Effector memory CD8-positive, alpha-beta T cell (primary cell): Measurements from ENCODE around the gene PGM2.

ENCODE experiments used
- ATAC-seq: fragments of 150-1000 bp; cut with Tn5 transposase; replicated peaks from 2 replicates; pipeline ENCODE4 v1.10.0; 2021; ENCODE audit warnings: mild to moderate bottlenecking, moderate library complexity
- DNase-seq, 3 experiments: peaks; one replicate each; pipeline ENCODE4 v3.0.0; 2021
- H3K27ac Mint-ChIP-seq, 2 donors: one replicate each; pipeline ENCODE4 v1.8.0; 2022; ENCODE audit warnings: mild to moderate bottlenecking in 2 of 2, mixed read lengths in 2 of 2, moderate library complexity in 2 of 2
- H3K27me3 Mint-ChIP-seq, 2 donors: one replicate each; pipeline ENCODE4 v1.8.0; 2022; ENCODE audit warnings: mixed read lengths in 2 of 2
- H3K36me3 Mint-ChIP-seq: one replicate; pipeline ENCODE4 v1.8.0; 2022; ENCODE audit warnings: mild to moderate bottlenecking, moderate library complexity, mixed read lengths; ENCODE audit not compliant: insufficient read depth
- H3K4me1 Mint-ChIP-seq, 2 donors: one replicate each; pipeline ENCODE4 v1.8.0; 2022; ENCODE audit warnings: low read depth in 2 of 2, mixed read lengths in 2 of 2
- H3K4me3 Mint-ChIP-seq, 2 donors: one replicate each; pipeline ENCODE4 v1.8.0; 2022; ENCODE audit warnings: mild to moderate bottlenecking in 2 of 2, mixed read lengths in 2 of 2, moderate library complexity in 2 of 2
- H3K9me3 Mint-ChIP-seq, 2 donors: one replicate each; pipeline ENCODE4 v1.8.0; 2022; ENCODE audit warnings: mixed read lengths in 2 of 2

The PGM2 gene

DNA sequence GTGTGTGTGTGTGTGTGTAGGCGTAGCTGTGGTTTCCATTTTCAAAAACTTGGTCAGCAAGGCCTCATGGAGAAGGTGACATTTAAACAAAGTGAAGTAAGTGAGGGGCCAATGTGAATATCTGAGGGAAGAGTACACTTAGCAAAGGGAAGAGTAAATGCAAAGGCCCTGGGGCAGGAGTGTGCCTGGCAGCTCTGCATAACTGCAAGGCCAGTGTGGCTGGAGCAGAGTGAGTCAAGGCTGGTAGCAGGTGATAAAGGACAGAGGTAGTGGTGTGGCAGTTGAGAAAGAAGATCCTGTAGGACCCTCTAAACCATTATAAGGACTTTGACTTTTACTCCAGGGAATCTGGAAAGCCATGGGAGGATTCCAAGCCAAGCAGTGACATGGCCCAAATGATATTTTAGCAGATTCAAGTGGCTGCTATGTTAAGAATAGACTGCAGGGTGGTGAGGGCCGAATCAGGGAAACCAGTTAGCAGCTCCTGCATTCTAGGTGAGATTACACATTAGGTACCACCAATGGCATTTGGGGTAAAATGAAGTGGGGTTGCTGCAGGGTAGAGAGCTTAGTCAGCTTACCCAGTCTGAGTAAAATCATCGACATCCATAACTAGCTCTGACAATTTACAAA lies 58.5 kb downstream of the PGM2 start:
- Mint-ChIP-seq H3K27ac (no peak overlapping the region), H3K4me3 (no peak overlapping the region), H3K9me3 (no peaks in the 10 kb centered on the region), H3K4me1 (no peaks in the 10 kb centered on the region), H3K27me3 (no peaks in the 10 kb centered on the region), H3K36me3 (no peaks in the 10 kb centered on the region)
- DNase-seq: no peak
- ATAC-seq: no peak

DNA sequence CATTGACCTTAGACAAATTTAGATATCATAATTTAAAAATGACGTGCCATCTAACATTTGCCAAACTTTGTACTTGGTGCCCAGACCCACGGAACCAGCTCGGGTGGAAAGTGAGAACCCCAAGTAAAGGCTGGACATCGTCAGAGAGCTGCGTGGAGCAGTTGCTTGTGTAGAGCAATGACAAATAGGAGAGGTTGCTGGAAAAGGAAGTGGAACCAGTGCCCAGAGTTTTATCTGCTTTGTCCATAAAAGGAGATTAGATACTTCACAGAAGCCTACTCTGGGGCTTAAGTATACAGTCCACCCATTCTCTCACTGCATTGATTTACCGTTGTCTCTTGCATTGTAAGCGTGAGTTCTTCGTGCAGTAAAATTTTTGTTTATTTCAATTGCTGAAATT lies 59.0 kb downstream of the PGM2 start:
- Mint-ChIP-seq H3K36me3 (no peaks in the 10 kb centered on the region), H3K27ac (no peak overlapping the region)
- no peak for ATAC-seq

DNA sequence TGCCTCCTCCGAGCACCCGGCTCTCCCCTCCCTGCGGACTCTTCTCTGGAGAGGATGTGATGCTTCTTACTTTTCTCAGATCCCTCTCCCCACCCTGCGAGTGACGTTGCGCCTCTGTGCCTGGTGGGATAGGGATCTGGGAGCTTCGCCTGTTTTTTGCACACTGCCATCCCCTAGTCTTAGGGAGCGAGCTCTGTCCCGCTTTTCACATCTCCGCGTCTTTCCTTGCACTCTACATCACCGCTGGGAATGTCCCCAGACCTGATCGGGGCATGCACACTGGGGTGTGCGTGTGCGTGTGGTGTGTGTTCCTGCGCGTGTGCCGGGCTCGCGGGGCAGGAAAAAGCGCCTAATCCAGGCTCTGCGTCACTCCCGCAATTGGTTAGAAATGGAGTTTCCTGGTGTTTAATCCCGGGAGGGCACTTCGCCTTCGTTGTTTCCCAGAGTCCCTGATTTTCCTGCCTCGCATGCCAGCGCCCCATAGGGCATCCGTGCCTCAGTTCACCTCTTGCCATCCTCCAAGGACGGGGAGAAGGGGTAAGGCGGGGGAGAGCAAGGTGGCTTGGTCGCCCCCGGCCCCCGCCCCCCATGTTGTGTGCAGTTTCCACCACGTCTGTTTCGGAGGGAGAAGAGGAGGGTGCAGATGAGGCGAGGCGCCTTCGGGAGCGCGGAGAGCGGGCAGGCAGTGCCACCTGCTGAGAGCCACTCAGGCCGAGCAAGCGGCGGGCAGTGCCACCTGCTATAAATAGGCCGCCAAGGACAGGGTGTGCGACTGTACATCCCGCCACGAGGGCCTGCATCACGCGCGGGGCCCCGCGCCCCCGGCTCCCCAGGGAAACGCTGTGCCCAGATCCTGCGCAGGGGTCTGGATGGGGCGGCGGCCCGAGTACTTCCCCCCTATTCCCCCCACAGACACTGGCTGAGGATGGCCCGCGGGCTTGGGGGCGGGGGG lies 63.6 kb downstream of the PGM2 start:
- H3K27ac Mint-ChIP-seq: no peak overlapping the region
- H3K27me3 Mint-ChIP-seq: no peaks in the 10 kb centered on the region

More for the DNA sequence above, 59.0 kb downstream of the PGM2 start:
- no peaks in the 10 kb centered on the region for H3K9me3 Mint-ChIP-seq
- no peak overlapping the region for H3K4me3 Mint-ChIP-seq
- no peak for DNase-seq
- peaks cover 0 to 2% of the 10 kb centered on the region in 2 donors for H3K4me1 Mint-ChIP-seq
- no peaks in the 10 kb centered on the region for H3K27me3 Mint-ChIP-seq

DNA sequence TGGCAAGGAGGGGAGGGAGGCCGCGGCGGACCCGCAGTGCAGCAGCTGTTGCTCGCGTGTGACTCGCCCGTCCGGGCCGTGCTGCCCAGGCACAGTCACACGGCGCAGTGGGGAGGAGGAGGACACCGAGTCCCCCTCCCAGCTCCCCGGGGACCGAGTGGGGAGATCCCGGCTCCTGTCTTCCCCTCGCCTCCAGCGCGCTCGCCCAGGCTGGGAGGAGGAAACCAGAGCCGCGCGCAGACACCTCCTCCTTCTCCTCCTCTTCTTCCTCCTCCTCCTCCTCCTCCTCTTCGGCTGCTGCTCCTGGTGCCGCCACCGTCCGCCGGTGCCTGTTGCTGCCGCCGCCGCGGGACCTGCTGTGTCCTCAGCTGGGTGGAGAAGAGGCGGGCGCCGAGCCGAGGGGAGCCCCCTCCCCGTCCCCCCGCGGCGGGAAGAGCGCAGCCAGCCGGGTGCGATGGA lies 64.3 kb downstream of the PGM2 start, which contains the start of gene TBC1D1:
Gene TBC1D1, plus strand, starts transcription at position 284 of the 459 bp plus-strand sequence. CDS start 11,012 bp downstream, outside the sequence.
- H3K27me3 Mint-ChIP-seq: no peaks in the 10 kb centered on the region
- no peaks in the 10 kb centered on the region for H3K9me3 Mint-ChIP-seq
- no peak for DNase-seq
- H3K36me3 Mint-ChIP-seq: peaks cover 10% of the 10 kb centered on the region
- peak within 1 kb of the TSS; percentile 82 to 89 for H3K4me3 Mint-ChIP-seq
- peaks cover 24 to 26% of the 10 kb centered on the region in 2 donors for H3K4me1 Mint-ChIP-seq
- ATAC-seq: peak; percentile 30
- peak within 1 kb of the TSS; percentile 83 to 94 for H3K27ac Mint-ChIP-seq

More for the DNA sequence above, 63.6 kb downstream of the PGM2 start:
- H3K36me3 Mint-ChIP-seq: peaks cover 6% of the 10 kb centered on the region
- H3K9me3 Mint-ChIP-seq: no peaks in the 10 kb centered on the region
- ATAC-seq: peak; percentile 9
- H3K4me1 Mint-ChIP-seq: peaks cover 18 to 19% of the 10 kb centered on the region in 2 donors
- no peak for DNase-seq
- peak overlapping the region; percentile 82 to 89 for H3K4me3 Mint-ChIP-seq

DNA sequence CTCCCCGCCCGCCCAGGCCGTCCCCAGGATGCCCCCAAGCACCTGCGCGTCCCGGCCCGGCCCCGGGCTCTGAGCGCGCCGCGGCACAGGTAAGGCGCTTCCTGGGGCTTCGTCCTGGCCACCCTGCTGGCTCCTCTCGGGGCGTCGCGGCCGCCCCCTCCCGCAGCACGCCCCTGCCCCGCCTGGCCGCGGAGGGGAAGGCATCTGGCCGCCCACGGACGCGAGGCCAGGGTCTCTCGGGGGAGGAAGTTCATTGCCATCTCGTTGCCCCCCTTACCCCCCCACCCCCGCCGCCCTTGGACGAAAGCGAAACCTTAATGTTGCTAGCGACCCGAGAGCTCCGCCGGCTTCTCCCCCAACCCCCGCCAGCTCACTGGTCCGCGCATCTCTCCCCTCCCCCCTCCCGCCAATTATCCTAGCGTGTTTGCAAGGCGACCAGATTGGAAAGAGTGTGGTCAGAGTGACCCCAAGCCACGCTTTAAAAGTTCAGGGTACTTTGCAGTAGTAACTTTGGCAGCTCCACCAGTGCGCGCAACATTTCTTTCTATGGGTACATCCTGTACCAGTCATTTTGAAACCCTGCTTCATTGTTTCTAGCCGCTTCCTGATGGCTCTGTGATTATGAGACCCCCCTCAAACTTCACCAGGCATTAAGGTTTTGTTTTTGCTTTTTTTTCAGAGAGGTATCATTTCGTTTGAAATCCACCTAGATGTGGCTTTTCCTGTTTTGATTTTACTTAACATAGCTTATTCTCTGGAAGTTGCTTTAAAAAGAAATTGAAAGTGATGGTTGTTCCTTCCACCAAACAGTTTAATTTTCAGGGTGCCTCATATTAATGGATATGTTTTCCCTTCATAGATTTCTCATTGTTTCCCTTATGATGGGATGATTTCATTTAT lies 65.0 kb downstream of the PGM2 start:
- no peaks in the 10 kb centered on the region for H3K27me3 Mint-ChIP-seq
- DNase-seq: peak; percentile 40 to 48 (median 48)
- H3K9me3 Mint-ChIP-seq: no peaks in the 10 kb centered on the region
- peak overlapping the region; percentile 82 to 89 for H3K4me3 Mint-ChIP-seq
- peaks cover 29 to 32% of the 10 kb centered on the region in 2 donors for H3K4me1 Mint-ChIP-seq
- peak; percentile 60 for ATAC-seq
- H3K36me3 Mint-ChIP-seq: peaks cover 10% of the 10 kb centered on the region
- peak overlapping the region; percentile 83 to 94 for H3K27ac Mint-ChIP-seq

DNA sequence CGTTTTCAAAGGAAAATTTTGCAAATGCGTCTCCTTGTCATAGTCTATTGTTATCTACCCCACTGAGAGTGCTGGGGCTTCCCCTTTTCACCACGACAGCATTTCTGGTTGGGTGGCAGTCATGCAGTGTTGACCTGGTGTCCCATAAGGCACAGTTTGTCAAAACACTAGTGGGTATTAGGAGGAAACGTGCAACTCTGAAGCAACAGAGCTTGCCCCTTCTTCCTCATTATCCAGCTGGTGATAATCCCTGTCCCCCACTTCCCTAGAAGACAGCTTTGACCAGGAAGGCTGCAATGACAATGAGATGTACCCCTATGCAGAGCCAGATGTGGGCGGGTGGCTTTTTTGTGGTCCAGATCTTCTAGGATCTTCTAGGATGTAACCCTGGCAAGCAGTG lies 66.2 kb downstream of the PGM2 start:
- Mint-ChIP-seq H3K27ac (peak overlapping the region; percentile 83 to 94), H3K36me3 (peaks cover 10% of the 10 kb centered on the region), H3K9me3 (no peaks in the 10 kb centered on the region), H3K27me3 (no peaks in the 10 kb centered on the region), H3K4me3 (peak overlapping the region; percentile 82 to 89), H3K4me1 (peaks cover 33 to 43% of the 10 kb centered on the region in 2 donors)
- peak; percentile 69 for ATAC-seq
- peak; percentile 32 to 39 (median 38) for DNase-seq

DNA sequence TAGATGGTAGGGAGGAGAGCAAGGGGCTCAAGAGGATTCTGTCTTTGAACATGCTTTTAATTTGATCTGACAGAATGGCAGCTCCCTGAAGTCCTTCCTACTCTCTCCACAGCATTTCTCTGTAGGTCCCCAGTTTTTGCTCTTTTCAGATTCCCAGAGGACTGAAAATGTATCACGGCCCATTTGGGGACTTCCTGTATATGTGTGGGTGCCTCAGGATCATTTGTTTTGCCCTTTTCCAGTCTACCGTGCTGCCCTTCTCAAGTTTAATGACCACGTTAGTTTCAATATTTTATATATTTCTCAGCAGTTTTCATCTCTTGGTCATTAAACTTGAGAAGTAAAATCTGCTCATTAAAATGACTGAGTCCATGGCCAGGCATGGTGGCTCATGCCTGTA lies 66.7 kb downstream of the PGM2 start:
- Mint-ChIP-seq H3K27me3 (no peaks in the 10 kb centered on the region), H3K4me3 (peak overlapping the region; percentile 82 to 89), H3K27ac (peak overlapping the region; percentile 83 to 94), H3K36me3 (peaks cover 10% of the 10 kb centered on the region), H3K4me1 (peaks cover 33 to 44% of the 10 kb centered on the region in 2 donors), H3K9me3 (no peaks in the 10 kb centered on the region)
- DNase-seq (no peak), ATAC-seq (no peak)

DNA sequence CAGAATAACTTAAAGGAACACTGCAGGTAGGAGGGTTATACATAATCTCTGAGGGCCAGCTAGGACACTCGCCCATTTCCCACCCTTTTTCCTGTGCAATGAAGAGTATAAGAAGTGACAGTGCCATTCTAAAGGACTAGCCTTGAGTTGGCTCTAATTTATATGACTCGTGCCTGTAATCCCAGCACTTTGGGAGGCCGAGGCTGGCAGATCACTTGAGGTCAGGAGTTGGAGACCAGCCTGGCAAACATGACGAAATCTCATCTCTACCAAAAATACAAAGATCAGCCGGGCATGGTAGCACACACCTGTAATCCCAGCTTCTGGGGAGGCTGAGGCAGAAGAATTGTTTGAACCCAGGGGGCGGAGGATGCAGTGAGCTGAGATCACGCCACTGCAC lies 68.8 kb downstream of the PGM2 start:
- H3K9me3 Mint-ChIP-seq: no peaks in the 10 kb centered on the region
- H3K4me3 Mint-ChIP-seq: no peak overlapping the region
- no peaks in the 10 kb centered on the region for H3K27me3 Mint-ChIP-seq
- ATAC-seq (no peak), DNase-seq (no peak)
- H3K36me3 Mint-ChIP-seq: peaks cover 10% of the 10 kb centered on the region
- peak overlapping the region in 1 of 2 donors; percentile 49 for H3K27ac Mint-ChIP-seq
- peaks cover 39 to 55% of the 10 kb centered on the region in 2 donors for H3K4me1 Mint-ChIP-seq

DNA sequence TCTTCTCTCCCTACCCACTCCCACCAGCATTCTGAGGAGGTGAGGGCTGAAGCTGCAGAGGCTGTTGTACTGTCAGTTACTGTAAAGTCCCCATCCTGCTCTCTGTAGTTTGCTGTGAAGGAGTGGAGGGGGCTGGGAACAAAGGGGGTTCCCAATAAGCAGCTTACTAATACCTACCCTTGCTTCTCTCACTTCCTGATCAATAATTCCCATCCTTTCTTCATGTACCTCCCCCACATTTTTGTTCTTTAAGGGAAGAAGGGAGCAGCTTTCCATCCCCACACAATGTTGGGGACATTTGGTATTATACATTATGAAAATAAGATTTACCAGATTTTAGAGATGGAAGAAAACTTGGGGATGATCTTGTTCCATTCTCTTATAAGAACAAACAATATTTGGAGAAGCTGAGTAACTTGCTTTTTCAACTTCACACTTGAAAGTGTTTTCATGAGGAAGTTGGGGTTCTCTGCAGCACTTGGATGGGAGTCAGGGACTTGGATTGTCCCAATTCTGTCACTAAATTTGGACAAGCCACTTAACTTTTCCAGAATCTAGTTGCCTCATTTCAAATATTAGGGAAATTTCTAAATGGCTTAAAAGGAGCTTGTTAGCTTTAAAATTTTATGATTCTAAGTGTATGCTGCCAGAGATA lies 69.8 kb downstream of the PGM2 start:
- Mint-ChIP-seq H3K36me3 (peaks cover 10% of the 10 kb centered on the region), H3K27ac (no peak overlapping the region), H3K9me3 (no peaks in the 10 kb centered on the region), H3K27me3 (no peaks in the 10 kb centered on the region), H3K4me1 (peaks cover 39 to 57% of the 10 kb centered on the region in 2 donors), H3K4me3 (no peak overlapping the region)
- ATAC-seq (no peak), DNase-seq (no peak)

DNA sequence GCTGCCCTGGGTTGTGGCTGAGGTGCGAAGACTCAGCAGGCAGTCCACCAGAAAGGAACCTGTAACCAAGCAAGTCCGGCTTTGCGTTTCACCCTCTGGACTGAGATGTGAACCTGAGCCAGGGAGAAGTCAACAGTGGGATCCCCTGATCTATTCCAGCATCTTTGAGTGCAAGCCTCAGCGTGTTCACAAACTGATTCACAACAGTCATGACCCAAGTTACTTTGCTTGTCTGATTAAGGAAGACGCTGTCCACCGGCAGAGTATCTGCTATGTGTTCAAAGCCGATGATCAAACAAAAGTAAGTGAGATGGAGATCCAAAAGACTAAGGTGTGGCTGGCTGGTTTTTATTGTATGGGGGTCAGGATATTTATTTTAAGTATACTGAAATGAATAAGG lies 75.7 kb downstream of the PGM2 start:
- H3K9me3 Mint-ChIP-seq: no peaks in the 10 kb centered on the region
- no peak for ATAC-seq
- no peaks in the 10 kb centered on the region for H3K36me3 Mint-ChIP-seq
- no peak for DNase-seq
- no peaks in the 10 kb centered on the region for H3K27me3 Mint-ChIP-seq
- no peak overlapping the region for H3K4me3 Mint-ChIP-seq
- peaks cover 28 to 48% of the 10 kb centered on the region in 2 donors for H3K4me1 Mint-ChIP-seq
- no peak overlapping the region for H3K27ac Mint-ChIP-seq

DNA sequence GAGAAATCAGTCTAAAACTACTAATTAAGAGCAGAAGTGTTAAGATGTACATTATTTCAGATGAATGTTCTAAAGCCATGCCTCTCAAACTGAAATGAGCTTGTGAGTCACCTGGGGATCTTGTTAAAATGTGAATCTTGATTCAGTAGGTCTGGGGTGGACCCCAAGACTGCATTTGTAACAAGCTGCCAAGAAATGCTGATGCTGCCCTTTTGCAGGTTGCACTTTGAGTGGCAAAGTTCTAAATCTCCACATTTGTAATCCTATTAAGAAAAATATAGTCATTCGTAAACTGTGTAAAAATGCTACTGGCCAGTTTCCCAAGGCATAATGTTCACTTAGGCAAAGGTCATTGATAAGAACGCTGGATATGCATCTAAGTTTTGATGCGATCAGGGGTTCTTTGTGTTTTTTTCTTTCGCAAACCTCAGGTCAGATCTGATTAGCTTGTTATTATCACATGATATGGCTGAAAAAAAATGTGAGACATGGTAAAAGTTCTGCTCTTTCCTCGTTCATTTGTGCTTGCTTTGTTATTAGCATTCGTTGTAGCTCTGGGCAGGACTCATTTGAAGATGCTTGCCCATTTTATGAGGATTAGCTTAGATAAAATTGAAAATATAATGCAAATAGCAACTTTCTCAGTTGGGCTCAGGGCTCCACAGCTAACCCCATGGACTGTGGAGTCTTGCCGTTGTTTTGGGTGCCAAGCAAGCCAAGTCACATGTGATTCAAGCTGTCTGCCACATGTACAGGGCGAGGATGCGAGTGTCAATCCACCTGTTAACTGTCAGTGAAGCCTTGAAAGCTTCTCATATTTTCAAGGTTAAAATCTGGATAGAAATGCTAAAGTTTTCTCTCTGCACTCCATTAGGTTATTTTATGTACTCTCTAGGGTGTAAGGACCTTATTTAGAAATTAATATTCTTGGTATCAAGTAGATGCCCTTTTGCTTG lies 76.5 kb downstream of the PGM2 start:
- no peaks in the 10 kb centered on the region for H3K9me3 Mint-ChIP-seq
- ATAC-seq (no peak), DNase-seq (no peak)
- H3K27me3 Mint-ChIP-seq: no peaks in the 10 kb centered on the region
- no peak overlapping the region for H3K27ac Mint-ChIP-seq
- H3K36me3 Mint-ChIP-seq: no peaks in the 10 kb centered on the region
- peaks cover 30 to 50% of the 10 kb centered on the region in 2 donors for H3K4me1 Mint-ChIP-seq
- H3K4me3 Mint-ChIP-seq: no peak overlapping the region

DNA sequence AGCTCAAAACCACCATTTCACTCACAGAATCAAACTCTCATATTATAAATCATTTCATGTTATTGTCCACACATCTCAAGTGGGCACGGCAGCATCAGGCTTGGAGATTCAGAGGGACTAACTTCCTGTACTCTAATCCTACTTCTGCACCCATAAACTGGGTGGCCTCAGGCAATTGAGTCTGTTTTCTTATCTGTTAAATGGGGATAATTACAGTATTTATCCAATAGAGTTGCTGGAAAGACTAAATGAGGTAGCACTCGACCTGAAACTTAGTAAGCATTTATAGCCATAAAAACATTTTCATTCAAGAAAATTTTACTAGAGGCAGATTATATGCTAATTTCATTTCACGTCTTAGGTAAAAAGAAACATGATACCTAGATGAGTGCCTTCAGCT lies 77.4 kb downstream of the PGM2 start:
- peaks cover 29 to 49% of the 10 kb centered on the region in 2 donors for H3K4me1 Mint-ChIP-seq

More for the DNA sequence above, 77.4 kb downstream of the PGM2 start:
- DNase-seq (no peak), ATAC-seq (no peak)
- Mint-ChIP-seq H3K27me3 (no peaks in the 10 kb centered on the region), H3K9me3 (no peaks in the 10 kb centered on the region), H3K36me3 (no peaks in the 10 kb centered on the region), H3K27ac (no peak overlapping the region), H3K4me3 (no peak overlapping the region)
